GM19324 (cell line): Measurements from ENCODE around the gene MAP4K2.

Experiments used
- ATAC-seq: cut with Tn5 transposase; IDR thresholded peaks from one replicate; pipeline ENCODE4 v1.9.1; 2021; ENCODE audit warnings: mild to moderate bottlenecking, moderate library complexity; ENCODE audit not compliant: unreplicated experiment, low FRiP score

The MAP4K2 gene

DNA sequence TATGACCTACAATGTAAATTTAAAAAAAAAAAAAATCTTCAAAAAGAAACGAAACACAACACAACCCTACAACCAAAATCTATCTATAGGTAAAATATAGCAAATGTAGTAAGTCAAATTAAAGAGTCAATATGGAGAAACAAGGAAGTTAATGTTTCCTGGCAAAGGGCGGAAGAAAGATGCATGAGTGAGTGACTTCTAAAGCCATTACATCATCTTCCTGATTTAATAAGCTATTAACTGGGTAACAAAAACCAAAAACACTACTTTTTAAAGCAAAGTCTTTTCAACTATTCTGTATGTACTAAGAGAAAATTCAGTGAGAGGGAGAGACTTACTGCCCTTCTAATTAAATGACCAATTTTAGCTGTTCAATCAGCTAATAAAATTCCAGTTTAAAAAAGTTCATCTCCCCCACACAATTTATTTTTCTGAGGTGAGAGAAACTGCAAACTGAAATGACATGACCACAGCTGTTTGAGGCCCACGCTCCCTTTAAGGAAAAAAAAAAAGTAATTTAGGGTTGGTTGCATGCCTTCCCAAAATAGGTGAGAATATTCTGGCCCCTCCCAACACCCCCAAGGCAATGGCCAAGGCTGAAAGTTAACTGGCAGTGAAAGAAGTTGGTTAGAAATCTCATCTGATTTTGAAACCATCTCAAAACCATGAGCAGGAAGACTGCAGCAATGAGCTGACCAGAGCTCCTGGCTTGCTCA is 30.6 kb downstream of the MAP4K2 start:
- ATAC-seq = no peak

GRCh38 chr11:64771861-64772260 is 31.2 kb downstream of the MAP4K2 start:
- ATAC-seq = no peak

GRCh38 chr11:64770120-64770519 is 32.9 kb downstream of the MAP4K2 start:
- ATAC-seq = no peak

DNA sequence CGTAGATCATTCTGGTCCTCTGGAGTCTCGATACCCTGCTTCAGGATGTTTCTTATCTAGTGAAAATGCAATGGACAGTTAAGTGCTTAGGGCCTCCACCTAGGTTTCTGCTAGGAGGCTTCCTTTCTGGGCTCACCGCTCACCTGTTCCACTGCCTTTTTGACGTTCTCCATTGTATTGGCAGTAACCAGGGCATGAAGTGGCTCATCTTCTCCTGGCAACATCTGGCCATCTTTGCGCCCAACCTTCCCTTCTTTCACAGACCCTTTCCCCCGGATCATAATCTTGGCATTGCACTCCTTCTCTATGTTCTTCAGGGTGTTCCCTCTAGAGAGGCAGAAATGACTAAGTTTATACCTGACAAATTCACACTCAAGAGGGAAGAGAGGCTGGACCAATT is 33.7 kb downstream of the MAP4K2 start:
- no peak for ATAC-seq

DNA sequence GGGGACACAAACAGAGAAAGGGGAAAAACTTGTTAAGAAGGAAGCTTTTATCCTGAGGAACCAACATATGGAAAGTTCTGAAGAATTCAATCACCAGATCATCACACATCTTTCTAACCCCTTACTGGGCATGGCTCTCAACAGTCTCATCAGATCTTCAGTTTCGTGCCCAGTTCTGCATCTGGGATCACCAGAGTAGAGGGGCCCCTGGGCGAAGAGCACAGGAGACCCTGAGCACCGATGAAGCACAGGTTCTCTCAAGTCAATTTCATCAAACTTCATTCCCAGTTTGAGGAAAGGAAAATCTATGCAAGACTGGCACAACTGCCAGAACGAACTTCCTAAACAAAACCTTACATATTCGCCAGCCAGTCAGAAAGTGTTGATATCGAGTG is 34.7 kb downstream of the MAP4K2 start:
- no peak for ATAC-seq

- ATAC-seq = no peak
These were observed 35.4 kb downstream of the MAP4K2 start for GRCh38 chr11:64767344-64768299.

- ATAC-seq = no peak
These were observed 36.1 kb downstream of the MAP4K2 start for GRCh38 chr11:64766881-64767280.

DNA sequence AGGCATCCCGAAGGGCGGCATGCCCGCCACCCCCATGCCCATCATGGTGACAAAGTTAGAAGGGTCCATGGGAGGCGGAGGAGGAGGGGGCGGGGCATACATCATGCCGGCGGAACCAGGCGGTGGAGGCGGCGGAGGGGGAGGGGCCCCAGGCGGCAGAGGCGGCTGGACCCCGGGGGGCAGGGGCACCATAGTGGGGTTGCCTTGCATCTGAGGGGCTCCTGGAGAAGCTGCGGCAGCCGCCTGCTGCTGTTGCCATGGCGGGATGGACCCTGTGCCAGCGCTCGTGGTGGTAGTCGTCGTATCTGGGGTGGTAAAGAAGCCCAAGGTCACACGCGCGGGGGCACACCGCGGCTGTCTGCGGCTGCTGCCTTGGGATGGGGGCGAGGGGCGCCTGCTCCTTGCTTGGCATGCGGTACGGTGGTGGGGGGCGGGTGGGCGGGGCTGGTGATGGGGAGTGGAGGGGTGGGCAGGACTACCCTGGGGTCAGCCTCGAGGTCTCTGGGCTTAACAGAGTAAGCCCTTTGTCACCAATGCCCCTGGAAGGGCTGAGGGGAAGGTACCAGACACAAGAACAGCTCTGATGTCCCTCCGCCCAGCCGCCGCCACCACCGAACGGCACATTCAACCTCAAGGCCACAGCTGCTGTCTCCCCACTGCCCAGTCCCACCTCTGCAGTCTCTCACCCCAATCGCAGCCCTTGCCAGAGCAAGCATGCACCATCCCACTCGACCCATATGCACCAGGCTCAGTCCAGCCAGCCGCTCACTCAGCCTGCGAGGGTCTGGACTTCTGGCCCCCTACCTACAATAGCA is 37.0 kb downstream of the MAP4K2 start:
- no peak for ATAC-seq

- ATAC-seq = no peak
These were observed 37.6 kb downstream of the MAP4K2 start for GRCh38 chr11:64765291-64765850.

DNA sequence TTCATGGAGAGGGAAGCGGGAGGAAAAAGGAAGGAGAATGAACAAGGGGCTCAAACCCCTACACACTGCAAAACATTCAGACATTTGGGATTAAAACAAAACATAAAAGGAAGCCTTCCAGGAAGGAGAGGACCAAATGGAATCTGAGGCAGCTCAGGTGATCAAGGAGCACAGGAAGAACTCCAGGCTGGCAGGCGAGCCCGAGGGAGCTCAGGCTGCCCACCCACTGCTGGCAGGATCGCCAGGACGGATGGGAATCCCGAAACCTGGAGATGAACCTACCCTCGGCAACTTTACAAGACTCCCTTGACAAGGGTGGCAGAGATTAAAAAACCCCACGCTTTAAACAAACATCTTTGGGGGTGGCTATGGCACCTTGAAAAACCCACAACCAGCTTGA is 38.3 kb downstream of the MAP4K2 start:
- ATAC-seq = no peak

DNA sequence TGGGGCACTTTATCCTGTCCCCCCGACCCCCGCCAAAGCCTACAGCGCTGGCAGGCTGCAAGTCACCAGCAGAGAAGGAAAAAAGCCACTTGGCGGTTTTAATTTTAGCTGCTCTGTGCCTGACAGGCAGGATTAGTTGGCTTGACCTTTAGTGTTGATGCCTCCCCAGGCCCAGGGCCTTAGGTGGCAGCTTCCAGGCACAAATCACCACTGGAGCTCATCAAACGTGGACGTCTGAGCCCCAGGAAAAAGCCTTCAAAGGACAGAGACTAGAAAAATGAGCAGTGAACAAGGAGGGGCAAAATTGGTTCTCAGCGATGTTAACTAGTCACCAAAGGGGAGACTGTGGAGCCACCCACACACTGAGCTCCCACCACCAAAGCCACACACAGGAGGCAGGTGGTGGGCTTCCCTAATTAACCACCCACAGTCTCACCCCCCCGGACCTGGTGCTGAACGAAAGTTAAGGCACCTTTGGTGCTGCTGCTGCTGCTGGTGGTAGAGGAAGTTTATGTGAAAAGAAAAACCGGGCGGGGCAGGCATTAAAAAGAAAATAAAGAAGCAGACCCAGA is 38.9 kb downstream of the MAP4K2 start:
- no peak for ATAC-seq

DNA sequence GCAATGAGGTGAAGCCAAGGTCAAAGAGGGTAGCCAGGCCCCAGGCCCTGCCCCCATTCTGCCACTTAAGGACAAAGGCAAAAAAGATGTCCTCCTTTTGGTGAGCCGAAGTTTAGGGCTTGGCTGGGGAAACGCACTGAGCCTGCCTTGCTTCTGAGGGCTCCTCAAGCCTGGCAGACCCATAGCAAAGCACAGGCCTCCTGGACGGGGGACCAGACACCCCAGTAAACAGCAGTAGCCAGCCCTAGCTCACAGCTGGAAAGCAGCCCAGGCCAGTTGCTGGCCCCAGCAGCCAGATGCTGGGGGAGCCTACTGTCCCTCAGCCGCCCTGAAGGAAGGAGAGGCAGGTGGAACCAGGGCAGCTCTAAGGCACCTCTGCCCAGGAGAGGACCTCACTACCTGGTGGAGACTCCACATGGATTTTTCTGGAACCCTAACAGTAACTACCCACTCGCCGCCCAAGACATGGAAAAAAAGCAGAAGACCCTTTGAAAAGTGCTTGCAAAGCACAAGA is 39.4 kb downstream of the MAP4K2 start:
- ATAC-seq = no peak

DNA sequence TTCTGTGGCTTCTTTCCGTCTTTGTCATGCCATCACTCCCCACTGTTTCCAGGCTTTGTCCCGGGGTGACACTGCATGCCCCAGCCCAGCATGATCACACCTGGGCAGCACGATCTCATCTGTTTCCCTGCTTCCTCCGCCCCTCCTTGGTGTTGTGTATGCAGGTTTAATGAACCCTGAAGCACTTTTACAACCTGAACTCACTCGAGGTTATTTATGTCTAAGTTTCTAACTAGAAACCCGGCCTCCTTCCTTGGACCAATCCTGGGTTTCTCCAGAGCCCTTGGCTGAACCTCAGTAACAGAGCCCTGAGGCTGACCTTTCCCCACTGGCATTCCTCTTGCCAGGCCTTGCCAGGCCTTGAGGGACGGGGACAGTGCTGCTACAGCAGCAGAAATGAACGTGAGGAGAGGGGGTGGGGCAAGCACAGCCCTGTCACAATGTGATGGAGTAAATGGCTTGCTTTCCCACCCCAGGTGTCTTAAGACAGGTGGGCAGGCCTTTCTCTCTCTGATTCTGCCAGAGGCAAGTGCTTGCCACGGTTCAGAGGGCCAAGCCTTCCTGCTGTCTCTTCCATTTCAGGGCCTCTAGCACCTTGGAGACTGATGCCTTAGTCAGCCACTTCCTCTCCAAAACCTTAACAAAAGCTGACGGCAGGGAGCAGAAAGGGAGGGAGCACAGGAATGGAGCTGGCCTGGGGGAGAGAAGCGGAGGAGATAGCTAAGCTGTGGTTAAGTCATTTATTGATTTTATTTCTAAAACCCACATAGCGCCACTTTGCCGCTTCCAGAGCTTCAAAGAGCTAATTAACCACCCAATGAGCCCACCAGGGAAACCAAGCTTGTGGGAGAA is 40.1 kb downstream of the MAP4K2 start:
- no peak for ATAC-seq

DNA sequence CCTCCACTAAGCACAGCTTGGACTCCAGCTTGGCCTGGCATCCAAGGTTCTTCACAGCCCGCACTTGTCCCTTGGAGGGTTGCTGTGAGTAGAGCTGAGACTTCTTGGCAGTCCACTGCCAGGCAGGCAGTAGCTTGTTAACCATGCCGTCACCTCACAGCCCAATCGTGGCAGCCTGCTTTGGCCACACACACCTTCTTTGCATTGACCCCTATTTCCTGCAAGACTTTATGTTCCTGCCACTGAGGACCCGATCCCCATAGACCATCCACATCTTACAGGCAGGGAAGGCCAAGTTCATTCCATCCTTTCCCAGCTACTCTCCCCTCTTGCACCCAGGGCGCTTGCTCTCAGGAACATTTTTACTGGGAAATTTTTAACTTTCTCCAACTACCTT is 40.7 kb downstream of the MAP4K2 start:
- no peak for ATAC-seq

- no peak for ATAC-seq
These were observed 42.1 kb downstream of the MAP4K2 start for GRCh38 chr11:64760759-64761420.

DNA sequence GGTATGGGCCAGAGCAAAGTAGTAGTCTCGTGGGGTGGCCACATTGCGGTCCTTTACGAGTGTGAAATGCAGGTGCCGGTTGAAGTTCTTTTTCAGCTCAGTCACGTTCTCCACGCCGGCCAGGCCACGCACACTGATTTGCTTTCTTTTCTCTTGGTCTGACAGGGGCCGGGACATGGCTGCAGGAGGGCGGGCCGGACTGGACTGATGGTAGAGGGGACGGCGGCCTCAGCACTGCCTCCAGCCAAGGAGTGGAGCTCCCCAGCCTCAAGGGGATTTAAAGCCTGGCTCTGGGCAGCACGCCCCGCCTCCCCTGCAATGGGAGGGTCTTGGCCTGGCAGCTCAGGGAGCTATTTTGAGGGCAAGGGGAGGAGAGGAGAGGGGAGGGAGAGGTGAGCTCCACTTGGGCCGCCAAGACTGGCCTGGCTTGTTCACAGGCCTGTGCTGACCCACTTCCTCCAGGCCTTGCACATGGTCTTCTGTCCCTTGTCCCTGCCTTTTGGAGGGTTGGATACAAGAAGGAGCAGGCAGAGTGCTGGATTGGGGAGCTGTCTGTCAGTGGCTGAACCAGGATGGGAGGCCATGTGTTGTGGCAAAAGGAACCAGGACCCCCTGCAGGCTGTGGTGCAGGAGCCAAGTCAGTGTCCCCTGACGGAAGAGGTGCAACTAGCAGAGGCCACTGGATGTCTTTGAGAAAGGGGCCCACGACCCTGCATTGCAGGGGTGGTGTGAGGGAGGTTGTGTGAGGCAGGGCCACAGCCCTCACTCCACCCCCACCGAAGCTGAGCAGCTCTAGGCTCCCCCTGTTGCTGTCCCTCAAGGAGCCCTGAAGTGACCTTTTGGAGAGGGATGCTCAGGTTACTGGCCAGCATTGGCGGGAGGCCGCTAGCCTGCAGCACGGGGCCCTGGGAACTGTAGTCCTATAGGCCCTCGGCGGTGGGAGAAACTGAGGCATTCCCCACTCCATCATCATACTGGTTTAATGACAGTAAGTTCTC is 43.0 kb downstream of the MAP4K2 start, which contains the start of gene PYGM:
TSS of gene PYGM (minus strand) at position 253 of the 998 bp plus-strand sequence. CDS start at position 177, 76 bp downstream.
- no peak for ATAC-seq

DNA sequence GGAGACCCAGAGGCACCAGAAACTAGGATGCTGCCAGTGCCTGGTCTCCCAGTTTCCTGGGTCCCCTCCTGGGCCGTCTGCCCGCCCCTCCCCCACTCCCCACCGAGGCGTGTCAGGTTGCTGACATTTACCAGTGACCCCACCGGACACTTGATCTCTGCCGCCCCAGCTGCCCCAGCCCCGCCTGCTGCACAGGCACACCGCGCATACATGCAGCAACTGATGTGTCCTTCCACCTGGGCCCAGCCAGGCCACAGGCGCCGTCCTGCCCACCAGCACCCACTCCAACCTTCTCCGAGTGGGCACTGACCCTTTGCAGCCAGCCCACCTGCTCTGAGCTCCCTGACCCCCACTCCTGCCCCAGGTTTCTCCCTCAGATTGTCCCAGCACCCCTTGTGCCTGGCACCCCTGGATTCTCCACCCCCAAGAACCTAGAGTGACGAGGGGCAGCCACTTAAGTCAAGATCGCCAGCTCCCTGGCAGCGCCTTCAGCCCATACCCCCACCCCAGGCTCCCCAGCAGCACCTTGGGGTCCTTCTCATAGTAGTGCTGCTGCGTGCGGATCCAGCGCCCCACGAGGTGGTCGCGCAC is 43.8 kb downstream of the MAP4K2 start:
- no peak for ATAC-seq
